Prostate gland (tissue), 2 donors: Measurements from ENCODE around the gene WDFY2.

Experiments used
- POLR2A ChIP-seq: fragments of 450-650 bp; IDR thresholded peaks from one replicate; pipeline ENCODE4 v1.6.1; 2016; ENCODE audit warnings: antibody characterized with exemption, mild to moderate bottlenecking
- POLR2AphosphoS5 ChIP-seq: sonication (generic); formaldehyde crosslinking; IDR thresholded peaks from one replicate; pipeline ENCODE4 v1.6.1; 2017; ENCODE audit warnings: antibody characterized with exemption
- TF ChIP-seq, protein P1 (sequence below), 4 experiments: fragments of 200-600 bp in 2 of 4; fragments of 450-650 bp in 2 of 4; sonication (generic) in 2 of 4; IDR thresholded peaks; 1 replicate in 3 of 4; 2 replicates in 1 of 4; pipeline ENCODE4 v1.5.1; 2016 to 2019; ENCODE audit warnings: antibody characterized with exemption in 4 of 4, mild to moderate bottlenecking in 2 of 4, moderate library complexity in 2 of 4

DNA sequence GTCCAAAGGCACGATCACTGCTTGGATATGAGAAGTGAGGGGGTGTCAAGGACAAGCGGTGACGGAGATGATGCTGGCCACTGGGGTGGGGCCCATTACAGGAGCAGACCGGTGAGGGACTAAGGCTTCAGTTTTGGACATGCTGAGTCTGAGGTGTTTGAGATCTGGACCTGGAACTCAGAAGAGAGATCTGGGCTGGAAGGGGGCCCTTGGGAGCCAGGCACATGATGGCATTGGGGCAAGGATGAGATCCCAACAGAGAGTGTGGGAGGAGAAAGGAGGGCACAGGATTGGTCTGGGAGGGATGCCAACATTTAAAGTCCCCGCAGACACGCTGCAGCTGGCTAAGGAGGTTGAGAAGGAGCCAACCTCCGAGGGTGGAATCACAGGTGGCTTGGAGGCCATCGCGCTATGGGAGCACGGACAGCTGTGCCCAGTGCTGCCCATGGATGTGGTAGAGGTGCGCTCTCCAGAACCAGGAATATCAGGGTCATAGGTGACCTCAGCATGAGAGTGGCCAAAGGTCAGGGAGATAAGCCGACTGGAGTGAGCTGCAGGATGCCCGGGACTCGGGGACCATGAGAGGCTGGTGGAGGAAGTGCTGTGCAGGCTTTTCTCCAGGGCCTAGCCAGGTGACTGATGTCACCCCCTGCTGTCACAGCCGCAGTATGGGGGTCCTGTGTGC lies 197.9 kb downstream of the WDFY2 start:
- TF ChIP-seq POLR2A (no peak), POLR2AphosphoS5 (no peak)
- TF ChIP-seq, protein P1, sequence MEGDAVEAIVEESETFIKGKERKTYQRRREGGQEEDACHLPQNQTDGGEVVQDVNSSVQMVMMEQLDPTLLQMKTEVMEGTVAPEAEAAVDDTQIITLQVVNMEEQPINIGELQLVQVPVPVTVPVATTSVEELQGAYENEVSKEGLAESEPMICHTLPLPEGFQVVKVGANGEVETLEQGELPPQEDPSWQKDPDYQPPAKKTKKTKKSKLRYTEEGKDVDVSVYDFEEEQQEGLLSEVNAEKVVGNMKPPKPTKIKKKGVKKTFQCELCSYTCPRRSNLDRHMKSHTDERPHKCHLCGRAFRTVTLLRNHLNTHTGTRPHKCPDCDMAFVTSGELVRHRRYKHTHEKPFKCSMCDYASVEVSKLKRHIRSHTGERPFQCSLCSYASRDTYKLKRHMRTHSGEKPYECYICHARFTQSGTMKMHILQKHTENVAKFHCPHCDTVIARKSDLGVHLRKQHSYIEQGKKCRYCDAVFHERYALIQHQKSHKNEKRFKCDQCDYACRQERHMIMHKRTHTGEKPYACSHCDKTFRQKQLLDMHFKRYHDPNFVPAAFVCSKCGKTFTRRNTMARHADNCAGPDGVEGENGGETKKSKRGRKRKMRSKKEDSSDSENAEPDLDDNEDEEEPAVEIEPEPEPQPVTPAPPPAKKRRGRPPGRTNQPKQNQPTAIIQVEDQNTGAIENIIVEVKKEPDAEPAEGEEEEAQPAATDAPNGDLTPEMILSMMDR (IDR thresholded peaks at IDR 0.05) = no peak
